MCF 10A (cell line): ENCODE results near the gene TPX2. TPM values are rescaled to one million over a fixed set of nuclear protein-coding genes. Genes with fewer than 3 reads are reported as not detected.

Experiments used
- BruUV-seq: library from RNA; stranded (reverse); fragments of 400-500 nt; replicated peaks from 2 replicates; lab custom pipeline; 2021; lab: Mats Ljungman, UMichigan
- CTCF ChIA-PET: fragments of 300-600 bp; sonication (Branson Sonifier 250); formaldehyde crosslinking; extraction: SDS; loops from one replicate; lab custom pipeline; 2021; ENCODE audit warnings: antibody characterized with exemption, inconsistent platforms; lab: Yijun Ruan, JAX
- POLR2A ChIA-PET: fragments of 300-600, 350-650 bp; sonication (Branson Sonifier 250); formaldehyde crosslinking; extraction: SDS; loops from one replicate; lab custom pipeline; 2020; ENCODE audit warnings: antibody characterized with exemption, inconsistent platforms; lab: Yijun Ruan, JAX
- DNase-seq: peaks from one replicate; pipeline ENCODE4 v3.0.0-alpha.2; 2018; ENCODE audit not compliant: unreplicated experiment
- H3K27ac Mint-ChIP-seq: one replicate; pipeline ENCODE4 v1.8.0; 2022; ENCODE audit warnings: mild to moderate bottlenecking, low read depth, mixed read lengths; ENCODE audit not compliant: unreplicated experiment
- H3K27me3 Mint-ChIP-seq: one replicate; pipeline ENCODE4 v1.8.0; 2022; ENCODE audit warnings: mixed read lengths; ENCODE audit not compliant: insufficient read depth, unreplicated experiment
- H3K36me3 Mint-ChIP-seq: one replicate; pipeline ENCODE4 v1.8.0; 2022; ENCODE audit warnings: mild to moderate bottlenecking, moderate library complexity, mixed read lengths; ENCODE audit not compliant: insufficient read depth, unreplicated experiment
- H3K4me1 Mint-ChIP-seq: one replicate; pipeline ENCODE4 v1.8.0; 2022; ENCODE audit warnings: mixed read lengths; ENCODE audit not compliant: insufficient read depth, unreplicated experiment
- H3K4me3 Mint-ChIP-seq: one replicate; pipeline ENCODE4 v1.8.0; 2022; ENCODE audit warnings: mild to moderate bottlenecking, moderate library complexity, mixed read lengths; ENCODE audit not compliant: unreplicated experiment
- H3K9me3 Mint-ChIP-seq: one replicate; pipeline ENCODE4 v1.8.0; 2022; ENCODE audit warnings: mixed read lengths; ENCODE audit not compliant: unreplicated experiment
- CTCF ChIP-seq: fragments of 200-600 bp; IDR thresholded peaks from one replicate; pipeline ENCODE4 v1.8.0; 2022; ENCODE audit warnings: antibody characterized with exemption, mild to moderate bottlenecking; ENCODE audit not compliant: unreplicated experiment
- intact Hi-C: fragments of 100-400 bp; cut with micrococcal nuclease; formaldehyde crosslinking; loops from 2 replicates; pipeline ENCODE4 v1.14.1; 2022
- total RNA-seq: library from RNA; stranded (reverse); gene quantifications from 2 replicates; pipeline ENCODE4 v1.2.3, GENCODE V29; 2022

Gene TPX2
- total RNA-seq, 1 experiment from 2014 or later = 79.6 TPM

- no peaks in the 10 kb centered on the region for H3K36me3 Mint-ChIP-seq
- BruUV-seq = no TSS peak
- DNase-seq = peak; percentile 58
- no peaks in the 10 kb centered on the region for H3K27me3 Mint-ChIP-seq
- intact Hi-C loops = no loop called here
- no peak for TF ChIP-seq CTCF
- no peak overlapping the region for H3K27ac Mint-ChIP-seq
- no peaks in the 10 kb centered on the region for H3K9me3 Mint-ChIP-seq
- peaks cover 18% of the 10 kb centered on the region for H3K4me1 Mint-ChIP-seq
- H3K4me3 Mint-ChIP-seq = no peak overlapping the region
- ChIA-PET POLR2A (interaction anchor here (0.9 to 1.1 kb wide), 3 partner anchors 16 to 271 kb away, joined by 3 to 4 read pairs (median 4); partner anchors contain the start of gene TM9SF4), CTCF (interaction anchor here (0.5 to 10.4 kb wide), 9 partner anchors 8 to 261 kb away, joined by 3 to 92 read pairs (median 5); partner anchors contain the start of gene FOXS1)
Measured at GRCh38 chr20:31838646-31839292, 99.7 kb downstream of the TPX2 start.

- ChIA-PET POLR2A (no interaction called here), CTCF (interaction anchor here (0.6 to 10.4 kb wide), 3 partner anchors 13 to 120 kb away, joined by 3 to 92 read pairs (median 6); no protein-coding TSS in a partner anchor)
- Mint-ChIP-seq H3K27ac (no peak overlapping the region), H3K36me3 (no peaks in the 10 kb centered on the region), H3K9me3 (no peaks in the 10 kb centered on the region), H3K4me1 (peaks cover 18% of the 10 kb centered on the region), H3K27me3 (no peaks in the 10 kb centered on the region), H3K4me3 (no peak overlapping the region)
- BruUV-seq = no TSS peak
- DNase-seq = no peak
- intact Hi-C loops = no loop called here
- TF ChIP-seq CTCF = no peak
Measured at GRCh38 chr20:31839782-31840487, 100.8 kb downstream of the TPX2 start.

GRCh38 chr20:31840906-31841816 lies 102.1 kb downstream of the TPX2 start:
- BruUV-seq = no TSS peak
- ChIA-PET POLR2A (interaction anchor here (0.6 kb wide), 1 partner anchor 43 kb away, joined by 3 read pairs; no protein-coding TSS in a partner anchor), CTCF (interaction anchor here (0.6 to 3.1 kb wide), 3 partner anchors 12 to 118 kb away, joined by 3 to 20 read pairs (median 6); no protein-coding TSS in a partner anchor)
- no peak overlapping the region for H3K4me3 Mint-ChIP-seq
- no peaks in the 10 kb centered on the region for H3K36me3 Mint-ChIP-seq
- no peak overlapping the region for H3K27ac Mint-ChIP-seq
- H3K9me3 Mint-ChIP-seq = no peaks in the 10 kb centered on the region
- no peaks in the 10 kb centered on the region for H3K27me3 Mint-ChIP-seq
- TF ChIP-seq CTCF = no peak
- peak; percentile 21 for DNase-seq
- H3K4me1 Mint-ChIP-seq = peaks cover 15% of the 10 kb centered on the region
- intact Hi-C loops = no loop called here
